HepG2 (cell line): Measurements from ENCODE around the gene TOM1L2. TPM values are rescaled to one million over a fixed set of nuclear protein-coding genes. Genes with fewer than 3 reads are reported as not detected.

Experiments used
- ADNP ChIP-seq: sonication (generic); formaldehyde crosslinking; IDR thresholded peaks from 2 replicates; pipeline ENCODE4 v1.4.0; 2020; ENCODE audit warnings: missing genetic modification reagents
- CBX2 ChIP-seq, 2 experiments: fragments of 200-600 bp in 1 of 2; sonication (generic); formaldehyde crosslinking in 1 of 2; IDR thresholded peaks; 2 replicates each; pipeline versions ENCODE4 v1.7.0 to v1.8.1; 2018 to 2022; ENCODE audit warnings: low read depth in 2 of 2, low read length in 1 of 2, mild to moderate bottlenecking in 1 of 2, missing genetic modification reagents in 1 of 2
- CREM ChIP-seq, 2 experiments: sonication (generic) in 1 of 2; formaldehyde crosslinking in 1 of 2; IDR thresholded peaks; 2 replicates each; pipeline versions ENCODE4 v1.4.0 to v1.6.1; 2016 to 2020; ENCODE audit warnings: antibody characterized with exemption in 1 of 2, mild to moderate bottlenecking in 1 of 2, missing genetic modification reagents in 1 of 2
- ELK4 ChIP-seq: sonication (generic); formaldehyde crosslinking; IDR thresholded peaks from 2 replicates; pipeline ENCODE4 v1.9.0; 2021; ENCODE audit warnings: missing genetic modification reagents, borderline replicate concordance
- HDAC2 ChIP-seq: sonication (generic); formaldehyde crosslinking; IDR thresholded peaks from 2 replicates; pipeline ENCODE4 v1.4.0; 2020; ENCODE audit warnings: missing genetic modification reagents
- MAFF ChIP-seq: IDR thresholded peaks from 2 replicates; pipeline ENCODE4 v1.6.1; 2011; ENCODE audit warnings: low read depth, low read length, improper control_type of control experiment
- MAZ ChIP-seq, 2 experiments: sonication (generic) in 1 of 2; formaldehyde crosslinking in 1 of 2; IDR thresholded peaks; 2 replicates each; pipeline versions ENCODE4 v1.5.0 to v1.6.1; 2012 to 2020; ENCODE audit warnings: low read depth in 2 of 2, mild to moderate bottlenecking in 2 of 2, borderline replicate concordance in 1 of 2, improper control_type of control experiment in 1 of 2, low read length in 1 of 2, missing genetic modification reagents in 1 of 2, moderate library complexity in 1 of 2
- MBD4 ChIP-seq: IDR thresholded peaks from 2 replicates; pipeline ENCODE4 v1.6.1; 2012; ENCODE audit warnings: low read length, inconsistent platforms, borderline replicate concordance
- NR2F6 ChIP-seq, 2 experiments: IDR thresholded peaks; 2 replicates each; pipeline ENCODE4 v1.6.1; 2016; ENCODE audit warnings: antibody characterized with exemption in 1 of 2, mild to moderate bottlenecking in 1 of 2
- PLRG1 ChIP-seq: fragments of 450-650 bp; conservative IDR thresholded peaks from 2 replicates; pipeline ENCODE4 v1.6.1; 2016
- PLSCR1 ChIP-seq: sonication (generic); formaldehyde crosslinking; IDR thresholded peaks from 2 replicates; pipeline ENCODE4 v1.5.0; 2020; ENCODE audit warnings: missing genetic modification reagents, mild to moderate bottlenecking, borderline replicate concordance
- RBAK ChIP-seq: sonication (generic); formaldehyde crosslinking; IDR thresholded peaks from 2 replicates; pipeline ENCODE4 v1.5.1; 2020; ENCODE audit warnings: mild to moderate bottlenecking, missing genetic modification reagents
- REPIN1 ChIP-seq: sonication (generic); formaldehyde crosslinking; IDR thresholded peaks from 2 replicates; pipeline ENCODE4 v1.8.0; 2022; ENCODE audit warnings: missing genetic modification reagents, low read depth, mild to moderate bottlenecking, borderline replicate concordance
- SATB2 ChIP-seq: sonication (generic); formaldehyde crosslinking; IDR thresholded peaks from 2 replicates; pipeline ENCODE4 v1.5.0; 2020; ENCODE audit warnings: missing genetic modification reagents
- SIX4 ChIP-seq: sonication (generic); formaldehyde crosslinking; IDR thresholded peaks from 2 replicates; pipeline ENCODE4 v1.4.0; 2020; ENCODE audit warnings: missing genetic modification reagents
- SMAD3 ChIP-seq: sonication (generic); formaldehyde crosslinking; IDR thresholded peaks from 2 replicates; pipeline ENCODE4 v1.4.0; 2020; ENCODE audit warnings: missing genetic modification reagents
- SNAI1 ChIP-seq: sonication (generic); formaldehyde crosslinking; IDR thresholded peaks from 2 replicates; pipeline ENCODE4 v1.5.0; 2020; ENCODE audit warnings: mild to moderate bottlenecking, missing genetic modification reagents, borderline replicate concordance
- TEF ChIP-seq: sonication (generic); formaldehyde crosslinking; IDR thresholded peaks from 2 replicates; pipeline ENCODE4 v1.5.0; 2020; ENCODE audit warnings: missing genetic modification reagents
- U2AF2 ChIP-seq: fragments of 200-400 bp; formaldehyde crosslinking; IDR thresholded peaks from 2 replicates; pipeline ENCODE4 v1.6.1; 2017; ENCODE audit warnings: low read depth, mild to moderate bottlenecking, low read length
- ZC3H13 ChIP-seq: sonication (generic); formaldehyde crosslinking; IDR thresholded peaks from 2 replicates; pipeline ENCODE4 v1.8.1; 2023; ENCODE audit warnings: mild to moderate bottlenecking, missing genetic modification reagents, moderate library complexity
- ZKSCAN5 ChIP-seq: sonication (generic); formaldehyde crosslinking; IDR thresholded peaks from 2 replicates; pipeline ENCODE4 v1.5.1; 2020; ENCODE audit warnings: mild to moderate bottlenecking, missing genetic modification reagents
- ZNF12 ChIP-seq: sonication (generic); formaldehyde crosslinking; IDR thresholded peaks from 2 replicates; pipeline ENCODE4 v1.5.0; 2020; ENCODE audit warnings: missing genetic modification reagents
- ZNF232 ChIP-seq: sonication (generic); formaldehyde crosslinking; IDR thresholded peaks from 2 replicates; pipeline ENCODE4 v1.4.0; 2020; ENCODE audit warnings: missing genetic modification reagents, borderline replicate concordance
- ZNF841 ChIP-seq: sonication (generic); formaldehyde crosslinking; IDR thresholded peaks from 2 replicates; pipeline ENCODE4 v1.8.1; 2023; ENCODE audit warnings: missing genetic modification reagents, borderline replicate concordance
- ZSCAN25 ChIP-seq: sonication (generic); formaldehyde crosslinking; IDR thresholded peaks from 2 replicates; pipeline ENCODE4 v1.8.0; 2022; ENCODE audit warnings: mild to moderate bottlenecking, missing genetic modification reagents
- polyA plus RNA-seq, 8 experiments: library from polyadenylated mRNA; depleted of rRNA in 3 of 8; stranded (reverse) in 7 of 8; unstranded in 1 of 8; fragments of >200 nt; fragmentation: Illumina TruSeq in 4 of 8; extraction: Trizol in 4 of 8; gene quantifications; 2 replicates each; pipeline versions ENCODE4 v1.2.1 to v1.2.3, GENCODE V29; 2011 to 2016; ENCODE audit warnings: low read depth in 4 of 8, missing spikeins in 1 of 8, mixed read lengths in 1 of 8; ENCODE audit not compliant: insufficient read depth in 1 of 8
- total RNA-seq, 5 experiments: library from RNA; depleted of rRNA; stranded (reverse); fragments of >200 nt; fragmentation: Illumina TruSeq; extraction: Trizol; gene quantifications; 2 replicates each; pipeline ENCODE4 v1.2.3, GENCODE V29; 2016; ENCODE audit warnings: low read depth in 1 of 5
- TF ChIP-seq, protein P1 (sequence below): IDR thresholded peaks from 2 replicates; pipeline ENCODE4 v1.6.1; 2016; ENCODE audit warnings: low read depth, borderline replicate concordance

Gene TOM1L2
- total and polyA plus RNA-seq, 2 of the 13 experiments (the other 11 are each of a cell fraction or from before 2014, with no cell fraction given), result 4.7 to 7.4 TPM

GRCh38 chr17:17830740-17831207, 141.4 kb downstream of the TOM1L2 start (continued):
- TF ChIP-seq CBX2 (IDR thresholded peaks at IDR 0.05; ENCODE audit: low read depth, low read length) (no peak), CBX2 (CRISPR knock-in tag; IDR thresholded peaks at IDR 0.05; ENCODE audit: low read depth) (no peak), ZNF12 (CRISPR knock-in tag) (no peak), PLRG1 (no peak), SIX4 (CRISPR knock-in tag) (peak; percentile 51; the same call in 1 of the 2 replicates), RBAK (peak; percentile 87), U2AF2 (no peak), MAZ (IDR thresholded peaks at IDR 0.05; ENCODE audit: borderline replicate concordance, low read depth, low read length) (no peak), MAZ (CRISPR knock-in tag; IDR thresholded peaks at IDR 0.05; ENCODE audit: low read depth) (peak; percentile 58), TEF (CRISPR knock-in tag) (no peak), CREM (IDR thresholded peaks at IDR 0.05) (peak; percentile 66; the same call in 1 of the 2 replicates), CREM (CRISPR knock-in tag; IDR thresholded peaks at IDR 0.05) (no peak), ZNF232 (CRISPR knock-in tag) (peak; percentile 78; the same call in 1 of the 2 replicates), SMAD3 (CRISPR knock-in tag) (peak; percentile 71; the same call in 1 of the 2 replicates), ZC3H13 (0 out of 2 replicates have a peak, but pooled peaks have one; percentile 42), SNAI1 (no peak), HDAC2 (CRISPR knock-in tag) (peak; percentile 98), ADNP (CRISPR knock-in tag) (0 out of 2 replicates have a peak, but pooled peaks have one; percentile 24), REPIN1 (CRISPR knock-in tag) (peak; percentile 73; the same call in 1 of the 2 replicates), ZKSCAN5 (0 out of 2 replicates have a peak, but pooled peaks have one; percentile 52), MAFF (peak; percentile 3; the same call in 1 of the 2 replicates), PLSCR1 (CRISPR knock-in tag) (no peak), NR2F6 (IDR thresholded peaks at IDR 0.05) (peak; percentile 98), NR2F6 (CRISPR knock-in tag; IDR thresholded peaks at IDR 0.05) (peak; percentile 99), ELK4 (CRISPR knock-in tag) (no peak), ZSCAN25 (CRISPR knock-in tag) (peak; percentile 26; the same call in 1 of the 2 replicates), SATB2 (CRISPR knock-in tag) (no peak), MBD4 (no peak), ZNF841 (CRISPR knock-in tag) (no peak)
- TF ChIP-seq, protein P1, sequence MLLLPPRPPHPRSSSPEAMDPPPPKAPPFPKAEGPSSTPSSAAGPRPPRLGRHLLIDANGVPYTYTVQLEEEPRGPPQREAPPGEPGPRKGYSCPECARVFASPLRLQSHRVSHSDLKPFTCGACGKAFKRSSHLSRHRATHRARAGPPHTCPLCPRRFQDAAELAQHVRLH (CRISPR knock-in tag), result peak; percentile 91; the same call in 1 of the 2 replicates
